ENCODE data around the gene TRAPPC4. TPM values are rescaled to one million over a fixed set of nuclear protein-coding genes. Genes with fewer than 3 reads are reported as not detected.

Gene TRAPPC4
- total RNA-seq (2022; extraction: Qiagen RNA extraction; ENCODE audit: low read depth): 50.7 to 64.1 TPM (median 59.1 TPM) in 5 replicates

GRCh38 chr11:119018074-119018938 is at the start of gene TRAPPC4, which contains the start of gene RPS25:
Gene TRAPPC4, plus strand, starts transcription at chr11:119018766. Its CDS starts 30 bp downstream, at chr11:119018796.
Gene RPS25, minus strand, starts transcription at chr11:119018343. Its CDS starts 59 bp downstream, at chr11:119018284.

GRCh38 chr11:118971646-118972045 is 46.9 kb upstream of the TRAPPC4 start, which contains the start of gene FOXR1:
Gene FOXR1, plus strand, starts transcription at chr11:118971761. Its CDS starts 171 bp downstream, at chr11:118971932.

GRCh38 chr11:118997627-118998387 is 20.8 kb upstream of the TRAPPC4 start, which contains the start of gene CENATAC:
Gene CENATAC, plus strand, starts transcription at chr11:118998138. Its CDS starts 60 bp downstream, at chr11:118998198.

GRCh38 chr11:119030329-119031047 is 11.9 kb downstream of the TRAPPC4 start, which contains the start of gene SLC37A4:
Gene SLC37A4, minus strand, starts transcription at chr11:119030877.

GRCh38 chr11:119057000-119057769 is 38.6 kb downstream of the TRAPPC4 start, which contains the start of gene HYOU1:
Gene HYOU1, minus strand, starts transcription at chr11:119057205. Its CDS starts 1,045 bp downstream, at chr11:119056160.

GRCh38 chr11:119067371-119068222 is 49.0 kb downstream of the TRAPPC4 start, which contains the start of gene VPS11:
Gene VPS11, plus strand, starts transcription at chr11:119067818. Its CDS starts 6 bp downstream, at chr11:119067824.

Other genes starting within 250 kb of the TRAPPC4 start
- 17.8 to 40.6 TPM (median 25.9 TPM) in 5 replicates for gene DDX6, start 227.6 kb upstream of the TRAPPC4 start, total RNA-seq (2022; extraction: Qiagen RNA extraction; ENCODE audit: low read depth)
- 0.02 to 0.15 TPM (median 0.09 TPM) in 5 replicates for gene CXCR5, start 134.9 kb upstream of the TRAPPC4 start, total RNA-seq (2022; extraction: Qiagen RNA extraction; ENCODE audit: low read depth)
- 63.1 to 252 TPM (median 184 TPM) in 5 replicates for gene BCL9L, start 92.8 kb upstream of the TRAPPC4 start, total RNA-seq (2022; extraction: Qiagen RNA extraction; ENCODE audit: low read depth)
- gene UPK2, start 62.5 kb upstream of the TRAPPC4 start, total RNA-seq (2022; extraction: Qiagen RNA extraction; ENCODE audit: low read depth): 0.37 to 1.5 TPM (median 0.67 TPM) in 5 replicates
- not detected in 5 replicates for gene FOXR1, start 47.0 kb upstream of the TRAPPC4 start, total RNA-seq (2022; extraction: Qiagen RNA extraction; ENCODE audit: low read depth)
- 11.1 to 20.6 TPM (median 13.1 TPM) in 5 replicates for gene CENATAC, start 20.6 kb upstream of the TRAPPC4 start, total RNA-seq (2022; extraction: Qiagen RNA extraction; ENCODE audit: low read depth)
- gene RPS25, start 423 bp upstream of the TRAPPC4 start, total RNA-seq (2022; extraction: Qiagen RNA extraction; ENCODE audit: low read depth): 691 to 1,512 TPM (median 820 TPM) in 5 replicates
- gene SLC37A4, start 12.1 kb downstream of the TRAPPC4 start, total RNA-seq (2022; extraction: Qiagen RNA extraction; ENCODE audit: low read depth): 7.9 to 11.6 TPM (median 10.8 TPM) in 5 replicates
- 34.1 to 54.5 TPM (median 50.5 TPM) in 5 replicates for gene HYOU1, start 38.4 kb downstream of the TRAPPC4 start, total RNA-seq (2022; extraction: Qiagen RNA extraction; ENCODE audit: low read depth)
- gene VPS11, start 49.1 kb downstream of the TRAPPC4 start, total RNA-seq (2022; extraction: Qiagen RNA extraction; ENCODE audit: low read depth): 9.8 to 15.1 TPM (median 13.4 TPM) in 5 replicates
- 40.5 to 49.7 TPM (median 47.6 TPM) in 5 replicates for gene HMBS, start 66.1 kb downstream of the TRAPPC4 start, total RNA-seq (2022; extraction: Qiagen RNA extraction; ENCODE audit: low read depth)
- gene DPAGT1, start 83.1 kb downstream of the TRAPPC4 start, total RNA-seq (2022; extraction: Qiagen RNA extraction; ENCODE audit: low read depth): 37.5 to 45.6 TPM (median 44.9 TPM) in 5 replicates
- gene C2CD2L, start 88.6 kb downstream of the TRAPPC4 start, total RNA-seq (2022; extraction: Qiagen RNA extraction; ENCODE audit: low read depth): 3.6 to 6.6 TPM (median 6.5 TPM) in 5 replicates
- gene HINFP, start 102.8 kb downstream of the TRAPPC4 start, total RNA-seq (2022; extraction: Qiagen RNA extraction; ENCODE audit: low read depth): 7.5 to 11.2 TPM (median 9.5 TPM) in 5 replicates
- gene ABCG4, start 130.3 kb downstream of the TRAPPC4 start, total RNA-seq (2022; extraction: Qiagen RNA extraction; ENCODE audit: low read depth): 0.11 to 0.45 TPM (median 0.33 TPM) in 5 replicates
- 5.9 to 12.5 TPM (median 10.7 TPM) in 5 replicates for gene NLRX1, start 150.0 kb downstream of the TRAPPC4 start, total RNA-seq (2022; extraction: Qiagen RNA extraction; ENCODE audit: low read depth)
- 0.15 to 0.16 TPM in 2 of 5 replicates, not detected in the others for gene NHERF4, start 166.7 kb downstream of the TRAPPC4 start, total RNA-seq (2022; extraction: Qiagen RNA extraction; ENCODE audit: low read depth)
- gene CBL, start 187.6 kb downstream of the TRAPPC4 start, total RNA-seq (2022; extraction: Qiagen RNA extraction; ENCODE audit: low read depth): 5.1 to 10.3 TPM (median 8.4 TPM) in 5 replicates